Stomach (tissue), 4 donors: ENCODE data around the gene ARF5.

Experiments used
- CTCF ChIP-seq, 7 experiments: fragments of 450-650 bp in 4 of 7; fragments of 200-600 bp in 3 of 7; sonication (generic) in 3 of 7; IDR thresholded peaks; one replicate each; pipeline ENCODE4 v1.5.1; 2016 to 2019; ENCODE audit warnings: antibody characterized with exemption in 7 of 7, control low read depth in 2 of 7, mild to moderate bottlenecking in 1 of 7
- EP300 ChIP-seq: sonication (generic); formaldehyde crosslinking; IDR thresholded peaks from one replicate; pipeline ENCODE4 v1.6.1; 2017; ENCODE audit warnings: antibody characterized with exemption
- POLR2A ChIP-seq, 4 donors: fragments of 450-650 bp; IDR thresholded peaks; one replicate each; pipeline ENCODE4 v1.6.1; 2016; ENCODE audit warnings: antibody characterized with exemption in 4 of 4, control low read depth in 2 of 4, mild to moderate bottlenecking in 1 of 4, moderate library complexity in 1 of 4
- POLR2AphosphoS5 ChIP-seq, 3 donors: sonication (generic); formaldehyde crosslinking; IDR thresholded peaks; one replicate each; pipeline ENCODE4 v1.6.1; 2016; ENCODE audit warnings: antibody characterized with exemption in 3 of 3

GRCh38 chr7:127556404-127556803 is 31.8 kb upstream of the ARF5 start:
- TF ChIP-seq POLR2A (IDR thresholded peaks at IDR 0.05) (no peak), CTCF (IDR thresholded peaks at IDR 0.05) (no peak), POLR2AphosphoS5 (IDR thresholded peaks at IDR 0.05) (no peak), EP300 (no peak)
